Colonic mucosa (tissue), 4 donors: ENCODE measurements around the gene TRIM62. TPM values are rescaled to one million over a fixed set of nuclear protein-coding genes. Genes with fewer than 3 reads are reported as not detected.

Experiments
- DNase-seq: peaks from one replicate; pipeline ENCODE4 v3.0.0-alpha.2; 2020
- H3K27ac ChIP-seq: fragments of 200-600 bp; one replicate; pipeline ENCODE4 v1.8.0; 2021
- H3K27me3 ChIP-seq: fragments of 200-600 bp; one replicate; pipeline ENCODE4 v1.8.0; 2021
- H3K36me3 ChIP-seq: fragments of 200-600 bp; one replicate; pipeline ENCODE4 v1.8.0; 2021
- H3K4me1 ChIP-seq: fragments of 200-600 bp; one replicate; pipeline ENCODE4 v1.8.0; 2021; ENCODE audit warnings: mild to moderate bottlenecking
- H3K4me3 ChIP-seq: fragments of 200-600 bp; one replicate; pipeline ENCODE4 v1.8.0; 2021
- H3K9ac ChIP-seq, 2 donors: one replicate each; pipeline ENCODE4 v1.7.0; 2013; ENCODE audit warnings: control low read depth in 2 of 2, low read depth in 2 of 2, low read length in 2 of 2
- H3K9me3 ChIP-seq: fragments of 200-600 bp; one replicate; pipeline ENCODE4 v1.8.0; 2021
- CTCF ChIP-seq: fragments of 200-600 bp; IDR thresholded peaks from one replicate; pipeline ENCODE4 v1.8.0; 2022; ENCODE audit warnings: antibody characterized with exemption, mild to moderate bottlenecking
- intact Hi-C: fragments of 100-400 bp; cut with DNase I; formaldehyde crosslinking; loops from one replicate; pipeline ENCODE4 v1.14.1; 2022
- total RNA-seq, 2 donors: library from RNA; stranded (reverse); fragmentation: NEBNext Ultra II Directional in 1 of 2; extraction: Animal tissue kit (Norgen Biotek cat#: 25700) in 1 of 2; gene quantifications; one replicate each; pipeline ENCODE4 v1.2.1, GENCODE V29; 2021
- donor health status: healthy.
- donor health status: DM: no; HTN: no; CAD: no.
- donor health status: DM: no; HTN: no; CAD: no.

The TRIM62 gene
- total RNA-seq, 2 donors from 2014 or later, result 4.9 to 6.2 TPM

- H3K9me3 ChIP-seq, result no peaks in the 10 kb centered on the region
- no peak overlapping the region for H3K4me3 ChIP-seq
- no peak overlapping the region for H3K9ac ChIP-seq
- no peaks in the 10 kb centered on the region for H3K36me3 ChIP-seq
- DNase-seq, result no peak
- intact Hi-C loops, result no loop called here
- no peak overlapping the region for H3K27ac ChIP-seq
- TF ChIP-seq CTCF, result no peak
- no peaks in the 10 kb centered on the region for H3K27me3 ChIP-seq
- H3K4me1 ChIP-seq, result peaks cover 2% of the 10 kb centered on the region
These were observed 58.6 kb downstream of the TRIM62 start for GRCh38 chr1:33123266-33123665.

- H3K9me3 ChIP-seq, result no peaks in the 10 kb centered on the region
- H3K9ac ChIP-seq, result no peak overlapping the region
- DNase-seq, result no peak
- no peak overlapping the region for H3K27ac ChIP-seq
- peaks cover 2% of the 10 kb centered on the region for H3K4me1 ChIP-seq
- H3K4me3 ChIP-seq, result no peak overlapping the region
- H3K36me3 ChIP-seq, result no peaks in the 10 kb centered on the region
- TF ChIP-seq CTCF, result no peak
- H3K27me3 ChIP-seq, result no peaks in the 10 kb centered on the region
- intact Hi-C loops, result no loop called here
These were observed 59.2 kb downstream of the TRIM62 start for GRCh38 chr1:33122483-33123178.

GRCh38 chr1:33121728-33122127 lies 60.1 kb downstream of the TRIM62 start:
- Histone ChIP-seq H3K9ac (no peak overlapping the region), H3K4me1 (peaks cover 2% of the 10 kb centered on the region), H3K27me3 (no peaks in the 10 kb centered on the region), H3K27ac (no peak overlapping the region), H3K36me3 (no peaks in the 10 kb centered on the region), H3K4me3 (no peak overlapping the region), H3K9me3 (no peaks in the 10 kb centered on the region)
- no peak for TF ChIP-seq CTCF
- DNase-seq, result no peak
- intact Hi-C loops, result no loop called here

GRCh38 chr1:33120436-33121231 lies 61.2 kb downstream of the TRIM62 start:
- H3K9me3 ChIP-seq, result no peaks in the 10 kb centered on the region
- H3K4me3 ChIP-seq, result no peak overlapping the region
- no peaks in the 10 kb centered on the region for H3K27me3 ChIP-seq
- no peak for DNase-seq
- no peak overlapping the region for H3K27ac ChIP-seq
- no peak for TF ChIP-seq CTCF
- no peaks in the 10 kb centered on the region for H3K4me1 ChIP-seq
- intact Hi-C loops, result no loop called here
- H3K9ac ChIP-seq, result no peak overlapping the region
- no peaks in the 10 kb centered on the region for H3K36me3 ChIP-seq

- no peaks in the 10 kb centered on the region for H3K4me1 ChIP-seq
- no peak for TF ChIP-seq CTCF
- H3K9ac ChIP-seq, result no peak overlapping the region
- H3K9me3 ChIP-seq, result no peaks in the 10 kb centered on the region
- intact Hi-C loops, result no loop called here
- no peak overlapping the region for H3K27ac ChIP-seq
- DNase-seq, result no peak
- no peaks in the 10 kb centered on the region for H3K36me3 ChIP-seq
- H3K4me3 ChIP-seq, result no peak overlapping the region
- H3K27me3 ChIP-seq, result no peaks in the 10 kb centered on the region
These were observed 62.2 kb downstream of the TRIM62 start for GRCh38 chr1:33119532-33120217.
